HG02798 (cell line): ENCODE results near the gene NRG3.
"Not testable (repeated sequence)": the region's sequence is repeated elsewhere in the genome, so short reads cannot be mapped to it uniquely, and the experiment has no call there.

Experiments used
- ATAC-seq: cut with Tn5 transposase; IDR thresholded peaks from one replicate; pipeline ENCODE4 v1.9.1; 2021; ENCODE audit warnings: mild to moderate bottlenecking; ENCODE audit not compliant: unreplicated experiment, poor library complexity

NRG3 gene

DNA sequence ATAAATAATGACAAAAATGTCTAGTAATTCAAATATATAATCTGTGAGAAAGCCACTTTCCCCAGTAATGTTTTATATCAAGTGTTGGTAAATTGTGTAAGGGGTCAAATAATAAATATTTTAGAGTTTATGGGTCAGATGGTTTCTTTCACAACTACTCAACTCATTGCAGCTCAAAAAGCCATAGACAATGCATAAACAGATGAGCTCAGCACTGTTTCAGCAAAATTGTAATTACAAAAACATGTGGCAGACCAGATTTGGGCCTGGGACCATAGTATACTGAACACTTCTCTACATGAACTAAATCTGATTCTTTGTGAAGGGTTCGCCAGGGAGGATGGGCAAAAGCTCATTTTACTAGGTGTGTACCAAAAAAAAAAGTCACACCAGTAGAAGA lies 460.8 kb downstream of the NRG3 start:
- no peak for ATAC-seq

DNA sequence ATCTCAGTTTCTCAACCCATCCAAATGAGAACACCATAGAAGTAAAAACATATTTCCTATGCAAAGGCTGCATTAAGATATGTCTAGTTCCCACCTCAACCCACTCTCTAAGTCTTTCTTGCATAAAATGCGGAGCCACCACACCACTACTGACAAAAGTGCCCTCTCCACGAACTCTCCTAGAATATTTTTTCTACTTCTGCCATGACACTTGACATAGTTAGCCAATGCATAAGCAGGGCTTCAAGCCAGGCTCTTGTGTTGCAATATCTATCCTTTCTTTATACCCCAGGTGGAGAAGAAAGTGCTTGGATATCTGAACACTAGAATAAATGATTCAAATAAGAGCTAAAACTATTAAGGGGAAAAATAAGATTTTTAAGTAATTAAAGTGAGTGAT lies 465.2 kb downstream of the NRG3 start:
- no peak for ATAC-seq

DNA sequence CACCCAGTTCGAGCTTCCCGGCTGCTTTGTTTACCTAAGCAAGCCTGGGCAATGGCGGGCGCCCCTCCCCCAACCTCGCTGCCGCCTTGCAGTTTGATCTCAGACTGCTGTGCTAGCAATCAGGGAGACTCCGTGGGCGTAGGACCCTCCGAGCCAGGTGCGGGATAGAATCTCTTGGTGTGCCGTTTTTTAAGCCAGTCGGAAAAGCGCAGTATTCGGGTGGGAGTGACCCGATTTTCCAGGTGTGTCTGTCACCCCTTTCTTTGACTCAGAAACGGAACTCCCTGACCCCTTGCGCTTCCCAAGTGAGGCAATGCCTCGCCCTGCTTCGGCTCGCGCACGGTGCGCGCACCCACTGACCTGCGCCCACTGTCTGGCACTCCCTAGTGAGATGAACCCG lies 474.6 kb downstream of the NRG3 start:
- ATAC-seq = not testable (repeated sequence)

DNA sequence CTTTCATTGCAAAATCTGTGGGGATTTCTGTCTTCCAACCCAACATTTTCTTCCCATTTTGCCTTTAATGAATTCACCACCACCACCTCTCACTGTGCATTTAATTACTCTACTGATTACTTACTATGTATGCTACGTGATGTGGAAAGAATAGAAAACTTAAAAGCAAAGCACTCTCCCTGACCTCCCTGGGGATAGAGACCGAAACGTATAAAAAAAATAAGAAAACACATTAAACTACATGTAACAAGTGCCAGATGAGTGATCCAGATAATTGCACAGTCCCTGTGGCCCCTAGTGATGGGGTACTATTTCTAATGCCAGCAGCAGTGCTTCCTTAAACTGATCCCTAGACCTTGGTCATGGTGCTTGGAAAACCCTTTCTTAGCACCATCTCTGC lies 478.4 kb downstream of the NRG3 start:
- ATAC-seq = no peak

DNA sequence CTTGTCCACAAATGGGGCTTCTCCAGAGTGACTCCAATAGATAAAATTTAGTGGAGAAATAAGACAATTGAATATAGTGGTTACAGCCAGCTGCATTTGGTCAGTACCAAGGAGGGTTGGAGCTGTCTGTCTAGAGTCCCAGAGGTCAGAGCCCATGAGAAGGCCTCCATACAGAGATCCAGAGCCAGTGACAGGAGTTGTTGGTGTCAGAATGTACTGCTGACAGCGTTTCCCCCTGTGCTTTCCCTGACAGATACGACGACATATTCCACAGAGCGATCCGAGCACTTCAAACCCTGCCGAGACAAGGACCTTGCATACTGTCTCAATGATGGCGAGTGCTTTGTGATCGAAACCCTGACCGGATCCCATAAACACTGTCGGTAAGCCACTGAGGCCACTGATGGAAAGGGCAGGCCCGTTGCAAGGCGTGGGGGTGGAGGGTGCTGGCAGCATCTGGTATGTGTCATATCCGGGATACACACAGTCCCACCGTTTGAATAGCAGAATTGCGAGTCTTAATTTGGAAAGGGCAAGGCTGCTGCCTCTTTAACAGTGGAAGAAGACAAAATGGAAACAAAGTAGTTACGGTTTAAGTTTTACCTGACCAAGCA lies 483.6 kb downstream of the NRG3 start:
- no peak for ATAC-seq

DNA sequence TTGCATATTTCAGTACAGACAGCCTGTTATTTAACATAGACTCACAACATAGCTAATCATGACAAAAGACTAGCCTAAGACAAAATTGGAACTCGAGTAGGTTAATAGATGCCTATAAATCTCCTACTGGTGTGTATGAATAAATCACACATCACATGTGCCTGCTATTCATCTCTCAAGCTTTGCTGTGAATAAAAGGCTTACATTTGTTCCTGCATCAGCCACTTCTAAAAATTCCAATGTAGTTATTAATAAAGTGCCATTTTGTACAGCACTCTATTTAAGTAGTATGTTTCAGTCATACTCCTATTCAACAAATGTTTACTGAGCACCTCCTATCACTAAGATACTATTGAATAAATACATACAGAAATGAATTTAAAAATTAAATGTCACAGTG lies 486.3 kb downstream of the NRG3 start:
- no peak for ATAC-seq

DNA sequence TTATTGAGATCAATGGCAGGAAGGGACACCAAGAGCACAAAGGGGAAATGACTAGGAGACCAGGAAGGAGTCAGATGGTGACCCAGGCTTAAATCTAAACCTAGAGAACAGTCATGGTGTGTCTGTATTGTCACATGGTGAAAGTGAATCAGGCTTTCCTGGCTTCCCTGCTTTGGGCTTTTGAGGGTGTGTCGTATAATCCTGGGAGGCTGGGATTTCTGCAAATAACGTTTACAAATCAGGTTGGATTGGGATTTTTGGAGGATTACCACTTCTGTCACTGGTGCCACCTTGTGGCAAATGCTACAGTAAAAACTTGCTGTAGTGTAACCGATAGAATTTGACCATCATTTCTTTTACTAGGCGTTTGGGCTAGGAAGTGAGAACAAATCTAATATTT lies 502.6 kb downstream of the NRG3 start:
- no peak for ATAC-seq

DNA sequence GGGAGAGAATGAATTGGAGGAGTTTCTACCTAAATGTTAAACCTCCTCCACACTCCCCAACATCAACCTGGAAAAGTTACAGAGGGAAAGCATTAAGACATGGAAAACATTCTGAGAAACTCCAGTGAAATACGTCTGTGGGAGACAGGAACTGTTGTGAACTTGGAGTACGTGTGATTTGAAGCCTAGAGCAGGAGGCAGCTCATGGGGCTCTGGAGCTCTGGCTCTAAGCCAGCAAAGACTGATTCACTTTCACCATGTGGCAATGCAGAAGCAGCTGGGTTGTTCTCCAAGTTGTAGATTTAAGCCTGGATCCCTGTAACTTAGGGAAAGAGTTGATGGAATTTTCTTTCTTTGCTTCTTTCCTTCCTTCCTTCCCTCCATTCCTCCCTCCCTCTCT lies 503.2 kb downstream of the NRG3 start:
- ATAC-seq = no peak

DNA sequence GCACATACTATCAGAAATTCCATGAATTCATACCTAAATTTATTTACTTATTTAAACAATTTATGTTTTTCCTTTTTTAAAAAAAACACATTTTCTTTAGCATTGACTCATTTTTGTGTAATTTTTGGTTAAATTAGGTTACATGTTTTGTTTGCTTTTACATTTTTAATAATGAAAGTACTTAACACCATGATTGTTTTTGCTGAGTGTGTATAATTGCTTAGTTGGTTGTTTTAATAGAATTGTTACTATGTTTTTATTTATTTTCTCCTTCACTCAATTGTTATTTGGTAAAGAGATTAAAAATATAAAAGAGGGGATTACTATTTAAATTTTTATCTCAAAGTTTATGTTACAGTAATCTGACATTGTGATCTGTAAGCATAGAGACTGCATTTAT lies 508.4 kb downstream of the NRG3 start:
- ATAC-seq = no peak

DNA sequence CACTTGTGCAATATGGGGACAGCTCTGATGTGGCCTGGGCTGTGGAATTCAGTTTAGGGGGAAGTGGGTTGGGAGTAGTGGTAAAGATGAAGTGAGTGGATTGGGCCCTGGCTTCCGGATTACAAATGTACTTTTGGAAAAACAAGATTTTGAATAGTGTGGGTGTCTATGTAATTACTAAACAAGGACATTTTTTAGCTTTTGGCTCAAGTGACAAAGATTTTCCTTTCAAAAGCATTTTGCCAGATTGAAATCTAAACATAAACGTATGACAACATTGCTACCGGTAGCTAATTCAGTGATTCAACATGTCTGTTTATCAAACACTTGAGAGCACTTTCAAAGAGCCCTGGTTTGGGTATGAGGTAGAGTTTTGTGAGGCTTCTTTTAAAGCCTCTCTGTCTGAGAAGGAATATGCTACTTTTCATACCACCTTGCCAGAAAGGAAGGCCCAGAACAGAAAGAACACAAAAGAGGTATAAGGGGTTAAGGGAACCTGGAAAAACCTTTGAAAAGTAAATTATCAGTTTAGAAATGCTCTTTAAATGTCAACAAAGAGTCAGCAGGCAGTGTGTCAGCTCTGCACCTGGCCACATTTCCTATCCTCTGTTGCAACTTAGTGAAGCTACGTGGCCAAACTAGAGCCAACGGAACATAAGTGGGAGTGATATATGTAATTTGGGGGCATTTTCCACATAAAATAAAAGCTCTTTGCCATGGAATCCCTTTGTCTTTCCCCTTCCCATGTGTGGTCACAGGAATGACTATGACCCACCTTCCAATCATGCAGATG lies 516.1 kb downstream of the NRG3 start:
- no peak for ATAC-seq

DNA sequence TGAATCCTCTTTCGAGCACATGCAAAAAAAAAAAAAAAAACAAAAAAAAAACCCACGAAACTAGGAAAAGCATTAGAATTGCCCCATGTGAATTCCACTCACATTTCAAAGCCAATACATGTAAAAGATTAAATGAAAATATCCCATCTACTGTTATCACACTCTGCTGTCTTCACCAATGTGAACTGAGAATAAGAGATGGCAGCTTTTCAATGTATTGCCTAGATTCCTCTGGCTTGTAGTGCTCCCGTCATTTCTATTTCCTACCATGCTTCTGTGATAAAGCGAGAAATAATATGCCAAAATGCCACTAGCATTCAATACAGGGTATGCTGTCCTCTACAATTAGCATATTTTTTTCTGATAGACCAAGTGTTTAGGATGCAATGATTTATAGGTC lies 517.0 kb downstream of the NRG3 start:
- no peak for ATAC-seq

DNA sequence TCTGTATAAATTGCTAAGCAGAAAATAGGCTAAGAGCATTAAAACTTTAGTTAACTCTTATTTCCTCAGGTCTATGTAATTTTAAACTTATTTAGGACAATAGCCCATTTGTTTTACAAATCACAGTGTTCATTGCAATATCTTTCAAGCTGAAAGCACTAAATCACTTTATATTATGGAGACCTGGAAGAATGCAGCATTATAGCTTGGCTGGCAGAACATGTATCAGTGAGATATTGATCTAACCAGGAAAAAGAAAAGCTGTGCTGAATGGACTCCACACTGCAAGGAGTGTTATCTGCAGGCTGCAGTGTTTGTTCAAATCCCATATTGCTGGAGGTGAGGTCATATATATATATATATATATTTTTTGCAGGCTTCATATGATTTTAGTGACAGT lies 517.5 kb downstream of the NRG3 start:
- ATAC-seq = no peak

DNA sequence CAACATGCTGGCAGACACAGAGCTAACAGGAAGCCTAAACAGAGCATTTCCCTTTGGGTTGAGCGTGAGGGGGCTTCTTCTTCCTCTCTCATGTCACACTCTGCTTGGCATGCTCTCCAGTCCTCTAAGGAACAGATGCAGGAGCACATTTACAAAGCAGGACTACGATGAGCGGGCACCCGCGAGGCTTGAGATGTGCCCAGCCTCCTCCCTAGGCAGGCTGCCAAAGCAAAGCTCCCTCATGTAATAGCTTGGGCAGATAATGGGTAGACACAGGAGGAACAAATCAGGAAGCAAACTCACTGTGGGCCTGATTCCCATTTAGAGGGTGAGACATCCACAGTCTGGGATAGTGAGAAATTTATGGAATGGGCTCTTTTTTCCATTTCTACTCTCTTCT lies 519.1 kb downstream of the NRG3 start:
- no peak for ATAC-seq

DNA sequence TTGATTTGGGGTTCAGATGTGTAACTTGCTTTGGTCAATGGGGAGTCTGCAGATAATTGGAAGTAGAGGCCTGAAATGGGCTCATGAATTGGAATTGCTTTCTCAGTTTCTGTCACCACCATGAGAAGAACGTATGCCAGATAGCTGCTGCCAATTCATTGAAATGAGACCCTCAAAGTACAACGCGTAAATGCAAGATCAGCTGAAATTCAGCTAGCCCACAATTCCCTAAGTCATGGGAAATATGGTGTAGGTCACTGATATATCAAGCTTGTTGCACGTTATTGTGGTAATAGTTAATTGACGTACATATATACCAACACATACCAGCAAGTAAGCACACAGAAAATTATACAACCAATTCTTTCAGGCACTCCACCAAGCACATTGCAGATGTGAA lies 520.0 kb downstream of the NRG3 start:
- no peak for ATAC-seq

DNA sequence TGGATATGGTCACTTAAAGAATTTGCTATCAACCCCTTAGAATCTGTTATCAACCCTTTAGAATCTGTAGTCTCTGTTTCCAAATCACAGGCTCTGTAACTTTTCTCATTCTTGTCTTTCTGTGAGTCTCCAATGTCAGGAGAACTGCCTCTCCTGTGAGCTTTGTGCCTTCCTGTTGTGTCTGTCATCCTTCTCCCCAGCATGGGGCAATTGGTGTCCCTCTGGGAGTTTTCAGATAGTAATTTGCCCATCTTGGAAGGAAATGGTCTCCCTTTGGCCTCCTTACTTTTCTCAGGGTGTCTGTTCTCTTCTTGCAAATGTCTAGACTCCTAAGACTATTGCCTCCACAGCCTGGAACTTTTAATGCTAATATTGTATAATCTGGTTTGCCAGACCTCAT lies 521.9 kb downstream of the NRG3 start:
- ATAC-seq = no peak

DNA sequence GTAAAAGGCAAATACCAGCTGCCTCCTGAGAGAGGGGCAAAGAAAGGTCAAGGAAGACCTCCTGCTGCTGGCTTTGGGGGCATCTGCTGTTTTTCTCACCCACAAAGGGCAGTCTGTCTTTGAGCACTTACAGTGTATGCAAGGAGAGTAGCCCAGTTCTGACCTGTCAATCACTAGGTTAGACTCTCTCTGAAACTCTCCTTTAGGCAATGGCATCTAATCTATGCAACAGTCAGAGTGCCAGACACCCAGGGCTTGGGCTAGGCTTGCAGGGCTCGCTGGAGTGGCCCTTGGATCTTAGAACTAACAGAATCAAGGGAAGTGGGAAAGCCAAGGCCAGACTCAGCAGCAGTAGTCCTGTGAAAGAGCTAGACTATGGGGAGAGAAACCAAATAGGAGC lies 522.9 kb downstream of the NRG3 start:
- ATAC-seq = no peak

DNA sequence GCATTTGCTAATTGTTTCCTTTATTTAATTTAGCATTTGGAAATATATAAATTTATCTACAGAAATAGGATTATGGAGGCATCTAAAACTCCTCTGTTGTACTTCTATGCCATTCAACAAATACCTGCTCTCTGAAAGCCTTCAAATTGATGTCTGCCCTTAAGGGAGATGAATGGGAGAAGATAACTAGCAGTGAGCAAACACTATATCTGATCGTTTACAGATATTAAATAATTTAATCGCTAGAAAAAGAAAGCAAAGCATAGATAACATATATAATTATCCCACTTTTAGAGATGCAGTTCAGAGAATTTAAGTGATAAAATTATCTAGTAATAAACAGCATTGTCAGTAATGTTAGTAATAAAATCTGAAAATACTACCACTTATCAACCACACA lies 524.9 kb downstream of the NRG3 start:
- no peak for ATAC-seq

DNA sequence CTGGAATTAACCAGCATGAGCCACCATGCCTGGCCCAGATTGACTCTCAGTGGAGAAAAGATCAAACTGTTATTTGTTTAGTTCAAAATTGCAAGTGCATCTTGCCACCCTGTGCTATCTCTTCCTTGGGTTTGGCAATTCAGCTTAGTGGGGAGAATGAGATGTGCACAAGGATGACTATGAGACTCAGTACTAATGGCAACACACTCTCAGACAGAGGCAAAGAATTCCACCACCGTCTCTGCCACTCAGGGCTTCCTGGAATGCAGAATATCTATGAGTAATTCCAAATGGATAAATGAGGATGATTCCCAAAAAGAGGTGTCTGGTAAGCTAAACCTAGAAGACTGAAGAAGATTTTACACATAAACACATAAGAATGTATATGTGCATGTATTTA lies 525.8 kb downstream of the NRG3 start:
- ATAC-seq = no peak

DNA sequence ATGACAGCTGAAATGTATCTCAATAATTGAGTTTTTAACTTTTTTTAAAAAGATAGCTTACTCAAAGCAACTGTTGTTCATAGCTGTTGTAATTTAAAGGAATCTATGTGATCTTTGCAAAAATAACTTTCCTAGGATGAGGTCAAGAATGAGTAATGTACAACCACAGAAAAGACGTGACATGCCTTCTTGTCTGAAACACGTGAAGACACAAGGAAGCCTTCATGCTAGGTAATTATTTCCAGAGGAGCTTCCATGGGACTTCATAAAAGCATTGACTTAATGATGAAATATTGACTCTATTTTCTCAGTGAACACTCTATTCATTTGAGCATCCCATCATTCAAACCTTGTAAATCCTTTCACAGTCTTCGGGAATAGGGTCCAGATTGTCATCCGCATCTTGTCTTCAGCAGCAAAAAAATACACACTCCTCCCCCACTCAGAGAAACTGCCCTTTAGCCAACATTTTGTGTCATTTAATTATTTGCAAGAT lies 528.0 kb downstream of the NRG3 start:
- ATAC-seq = no peak

DNA sequence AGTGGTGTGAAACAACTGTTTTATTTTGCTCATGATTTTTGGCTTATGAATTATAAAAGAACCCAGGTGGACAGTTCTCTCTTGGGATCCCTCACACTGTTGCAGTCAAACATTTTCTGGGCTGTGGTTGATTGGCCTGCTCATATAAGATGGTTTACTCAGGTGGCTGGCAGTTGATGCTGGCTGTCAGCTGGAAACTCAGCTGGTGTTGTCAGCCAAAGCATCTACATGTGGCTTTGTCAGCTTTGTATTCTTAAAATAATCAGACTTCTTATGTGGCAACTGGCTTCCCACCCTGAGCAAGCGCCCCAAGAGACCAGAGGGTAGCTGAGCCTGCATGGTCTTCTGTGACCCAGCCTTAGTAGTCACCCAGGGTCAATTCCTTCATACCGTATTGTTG lies 534.7 kb downstream of the NRG3 start:
- ATAC-seq = no peak

DNA sequence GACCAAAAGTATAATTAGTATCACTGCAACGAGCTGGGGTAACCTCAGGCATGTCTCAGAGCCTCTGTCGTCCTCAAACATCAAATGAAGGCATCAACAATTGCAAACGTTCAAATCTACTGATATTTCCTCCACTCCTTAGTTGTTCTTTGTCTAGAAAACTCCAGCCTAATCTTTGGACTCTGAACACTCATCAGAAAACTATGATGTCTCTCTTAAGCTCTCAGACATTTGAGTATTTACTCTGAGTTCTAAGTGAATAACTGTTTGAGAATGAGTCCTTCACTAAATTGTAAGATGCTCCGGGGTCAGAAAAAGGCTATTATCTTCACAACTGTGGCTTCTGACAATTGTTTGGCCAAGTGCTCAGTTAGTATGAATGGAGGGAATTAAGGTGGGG lies 536.4 kb downstream of the NRG3 start:
- no peak for ATAC-seq

DNA sequence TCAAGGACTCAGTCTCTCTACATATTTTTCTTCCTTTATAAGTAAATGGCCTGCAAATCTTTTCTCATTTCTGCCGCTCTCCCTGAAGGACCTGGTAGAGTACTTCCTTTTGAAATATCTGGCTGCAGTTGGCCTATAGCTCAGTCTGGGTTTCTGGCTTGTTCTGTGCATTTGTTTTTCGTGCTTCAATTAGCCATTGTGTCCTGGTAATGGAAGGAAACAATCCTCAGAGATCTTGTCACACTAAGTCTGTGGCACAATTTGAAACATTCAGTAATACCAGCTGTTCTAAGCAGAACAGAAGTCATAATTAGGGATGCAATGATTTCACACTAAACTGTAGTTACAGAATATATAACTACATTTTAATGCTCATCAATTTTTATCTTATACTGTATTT lies 545.0 kb downstream of the NRG3 start:
- no peak for ATAC-seq
